GM23338 (cell line): ENCODE measurements around the gene WFDC11. TPM values are rescaled to one million over a fixed set of nuclear protein-coding genes. Genes with fewer than 3 reads are reported as not detected.

Source experiments
- ATAC-seq: fragments of 200-7000 bp; cut with Tn5 transposase; 3 replicates; pipeline ENCODE4 v1.9.1; 2020
- DNase-seq: peaks from one replicate; pipeline ENCODE4 v3.0.0-alpha.2; 2015; ENCODE audit warnings: low spot score
- H2AFZ ChIP-seq: fragments of 200-600 bp; sonication (generic); 2 replicates; pipeline ENCODE4 v1.8.0; 2016; ENCODE audit warnings: antibody characterized with exemption, mild to moderate bottlenecking, moderate library complexity
- H3F3A ChIP-seq: fragments of 200-600 bp; sonication (generic); replicated peaks from 2 replicates; pipeline ENCODE4 v1.8.0; 2017; ENCODE audit warnings: antibody characterized with exemption, mixed run types, low read depth
- H3K27ac ChIP-seq: fragments of 200-600 bp; sonication (generic); 2 replicates; pipeline ENCODE4 v1.6.1; 2016; ENCODE audit warnings: low read depth
- H3K27me3 ChIP-seq: fragments of 200-600 bp; sonication (generic); 2 replicates; pipeline ENCODE4 v1.8.0; 2016; ENCODE audit warnings: mild to moderate bottlenecking, mixed run types, moderate library complexity; ENCODE audit not compliant: insufficient read depth
- H3K36me3 ChIP-seq: fragments of 200-600 bp; sonication (generic); 2 replicates; pipeline ENCODE4 v1.8.0; 2016; ENCODE audit warnings: mild to moderate bottlenecking; ENCODE audit not compliant: insufficient read depth
- H3K4me1 ChIP-seq: fragments of 200-600 bp; sonication (generic); 2 replicates; pipeline ENCODE4 v1.8.0; 2016; ENCODE audit warnings: mild to moderate bottlenecking, moderate library complexity; ENCODE audit not compliant: insufficient read depth
- H3K4me2 ChIP-seq: fragments of 200-600 bp; sonication (generic); 2 replicates; pipeline ENCODE4 v1.7.1; 2017; ENCODE audit warnings: mixed run types
- H3K4me3 ChIP-seq: fragments of 200-600 bp; sonication (generic); 2 replicates; pipeline ENCODE4 v1.6.1; 2016; ENCODE audit warnings: mixed run types
- H3K79me2 ChIP-seq: fragments of 200-600 bp; sonication (generic); replicated peaks from 2 replicates; pipeline ENCODE4 v1.8.0; 2017; ENCODE audit warnings: mild to moderate bottlenecking; ENCODE audit not compliant: insufficient read depth
- H3K9me2 ChIP-seq: fragments of 200-600 bp; sonication (generic); 2 replicates; pipeline ENCODE4 v1.8.0; 2017; ENCODE audit not compliant: insufficient read depth
- H4K20me1 ChIP-seq: fragments of 200-600 bp; sonication (generic); replicated peaks from 2 replicates; pipeline ENCODE4 v1.8.0; 2017; ENCODE audit warnings: mild to moderate bottlenecking; ENCODE audit not compliant: insufficient read depth
- H3K27ac Mint-ChIP-seq: 2 replicates; pipeline ENCODE4 v1.8.0; 2020; ENCODE audit warnings: inconsistent platforms, mild to moderate bottlenecking, moderate library complexity, mixed read lengths
- H3K27me3 Mint-ChIP-seq: 3 replicates; pipeline ENCODE4 v1.8.0; 2022; ENCODE audit warnings: low read depth, mild to moderate bottlenecking, moderate library complexity, mixed read lengths, inconsistent platforms; ENCODE audit not compliant: insufficient read depth, poor library complexity
- H3K36me3 Mint-ChIP-seq: 3 replicates; pipeline ENCODE4 v1.8.0; 2021; ENCODE audit warnings: low read depth, mild to moderate bottlenecking, inconsistent platforms, moderate library complexity, mixed read lengths
- H3K4me1 Mint-ChIP-seq: 3 replicates; pipeline ENCODE4 v1.8.0; 2020; ENCODE audit warnings: mild to moderate bottlenecking, inconsistent platforms, mixed read lengths
- H3K4me3 Mint-ChIP-seq: 3 replicates; pipeline ENCODE4 v1.8.0; 2021; ENCODE audit warnings: moderate library complexity, mild to moderate bottlenecking, inconsistent platforms, mixed read lengths
- H3K9me3 Mint-ChIP-seq: 3 replicates; pipeline ENCODE4 v1.8.0; 2020; ENCODE audit warnings: moderate library complexity, mild to moderate bottlenecking, inconsistent platforms, mixed read lengths
- CREB1 ChIP-seq: fragments of 250-450 bp; sonication (Bioruptor Pico); IDR thresholded peaks from 2 replicates; pipeline ENCODE4 v1.5.0; 2020; ENCODE audit warnings: low read depth, mild to moderate bottlenecking, moderate library complexity
- ETS1 ChIP-seq: IDR thresholded peaks from 2 replicates; pipeline ENCODE4 v1.6.1; 2016; ENCODE audit warnings: antibody characterized with exemption
- EZH2 ChIP-seq: fragments of 200-600 bp; sonication (generic); IDR thresholded peaks from one replicate; pipeline ENCODE4 v1.8.0; 2017; ENCODE audit warnings: antibody characterized with exemption, mild to moderate bottlenecking, low read depth; ENCODE audit not compliant: unreplicated experiment
- POLR2AphosphoS5 ChIP-seq: IDR thresholded peaks from 2 replicates; pipeline ENCODE4 v1.6.1; 2016; ENCODE audit warnings: antibody characterized with exemption, low read depth
- REST ChIP-seq: IDR thresholded peaks from one replicate; pipeline ENCODE4 v1.6.1; 2018; ENCODE audit warnings: antibody characterized with exemption; ENCODE audit not compliant: unreplicated experiment
- STAT1 ChIP-seq: IDR thresholded peaks from one replicate; pipeline ENCODE4 v1.6.1; 2016; ENCODE audit warnings: antibody characterized with exemption; ENCODE audit not compliant: unreplicated experiment
- ZNF114 ChIP-seq: fragments of 250-450 bp; sonication (Bioruptor Pico); IDR thresholded peaks from 2 replicates; pipeline ENCODE4 v1.5.0; 2020; ENCODE audit warnings: mild to moderate bottlenecking, moderate library complexity
- ZNF331 ChIP-seq: fragments of 250-450 bp; sonication (Bioruptor Pico); IDR thresholded peaks from 2 replicates; pipeline ENCODE4 v1.5.0; 2020; ENCODE audit warnings: low read depth, mild to moderate bottlenecking, moderate library complexity
- ZNF462 ChIP-seq: fragments of 250-450 bp; sonication (Bioruptor Pico); IDR thresholded peaks from 2 replicates; pipeline ENCODE4 v1.5.0; 2020; ENCODE audit warnings: mild to moderate bottlenecking, moderate library complexity
- polyA plus RNA-seq: library from polyadenylated mRNA; unstranded; fragments of >200 nt; fragmentation: Nextera tagmentation; extraction: Ambion mirVana; gene quantifications from 2 replicates; pipeline ENCODE4 v1.2.1, GENCODE V29; 2016
- total RNA-seq: library from RNA; depleted of rRNA; stranded (reverse); fragments of >200 nt; shearing (Covaris generic); gene quantifications from 2 replicates; pipeline ENCODE4 v1.2.3, GENCODE V29; 2014

Gene WFDC11
- total and polyA plus RNA-seq, 2 experiments from 2014 or later, result not detected

- Histone ChIP-seq H3K27me3 (no peaks in the 10 kb centered on the region), H3K79me2 (no peaks in the 10 kb centered on the region), H2AFZ (no peak overlapping the region), H3K9me2 (peaks cover 8% of the 10 kb centered on the region), H3K27ac (no peak overlapping the region), H3K4me2 (no peak overlapping the region), H3K36me3 (peaks cover 21% of the 10 kb centered on the region), H3K4me3 (no peak overlapping the region), H3K4me1 (no peaks in the 10 kb centered on the region), H3F3A (no peaks in the 10 kb centered on the region), H4K20me1 (no peaks in the 10 kb centered on the region)
- ATAC-seq (no peak), DNase-seq (no peak)
- Mint-ChIP-seq H3K4me1 (no peaks in the 10 kb centered on the region), H3K27me3 (peaks cover 13% of the 10 kb centered on the region), H3K9me3 (peaks cover 21% of the 10 kb centered on the region), H3K36me3 (peaks cover 16% of the 10 kb centered on the region; the same call in 2 of the 3 replicates), H3K4me3 (no peak overlapping the region), H3K27ac (no peak overlapping the region)
- TF ChIP-seq POLR2AphosphoS5 (no peak), ZNF331 (CRISPR knock-in tag) (no peak)
Measured at GRCh38 chr20:45679650-45680049, 9.6 kb upstream of the WFDC11 start.

- Histone ChIP-seq H3K4me3 (no peak overlapping the region), H3F3A (no peaks in the 10 kb centered on the region), H3K79me2 (no peaks in the 10 kb centered on the region), H2AFZ (no peak overlapping the region), H3K4me1 (no peaks in the 10 kb centered on the region), H3K27me3 (no peaks in the 10 kb centered on the region), H3K27ac (no peak overlapping the region), H4K20me1 (no peaks in the 10 kb centered on the region), H3K4me2 (no peak overlapping the region), H3K36me3 (no peaks in the 10 kb centered on the region), H3K9me2 (peaks cover 8% of the 10 kb centered on the region)
- ATAC-seq, result no peak
- DNase-seq, result no peak
- peaks cover 1% of the 10 kb centered on the region; the same call in 2 of the 3 replicates for H3K9me3 Mint-ChIP-seq
- no peak overlapping the region for H3K27ac Mint-ChIP-seq
- H3K4me1 Mint-ChIP-seq, result peaks cover 3% of the 10 kb centered on the region; the same call in 1 of the 3 replicates
- H3K27me3 Mint-ChIP-seq, result peaks cover 3% of the 10 kb centered on the region
- peaks cover 4% of the 10 kb centered on the region; the same call in 1 of the 3 replicates for H3K36me3 Mint-ChIP-seq
- TF ChIP-seq ETS1 (no peak), STAT1 (no peak), ZNF114 (CRISPR knock-in tag) (no peak), EZH2 (no peak), REST (no peak), CREB1 (CRISPR knock-in tag) (no peak), ZNF462 (CRISPR knock-in tag) (no peak)
- no peak overlapping the region for H3K4me3 Mint-ChIP-seq
Measured at GRCh38 chr20:45672765-45673164, 2.7 kb upstream of the WFDC11 start.
